ENCODE measurements around the gene SLC39A11.

GRCh38 chr17:72927146-72927545 lies 165.3 kb downstream of the SLC39A11 start:
- TF ChIP-seq, protein P1, sequence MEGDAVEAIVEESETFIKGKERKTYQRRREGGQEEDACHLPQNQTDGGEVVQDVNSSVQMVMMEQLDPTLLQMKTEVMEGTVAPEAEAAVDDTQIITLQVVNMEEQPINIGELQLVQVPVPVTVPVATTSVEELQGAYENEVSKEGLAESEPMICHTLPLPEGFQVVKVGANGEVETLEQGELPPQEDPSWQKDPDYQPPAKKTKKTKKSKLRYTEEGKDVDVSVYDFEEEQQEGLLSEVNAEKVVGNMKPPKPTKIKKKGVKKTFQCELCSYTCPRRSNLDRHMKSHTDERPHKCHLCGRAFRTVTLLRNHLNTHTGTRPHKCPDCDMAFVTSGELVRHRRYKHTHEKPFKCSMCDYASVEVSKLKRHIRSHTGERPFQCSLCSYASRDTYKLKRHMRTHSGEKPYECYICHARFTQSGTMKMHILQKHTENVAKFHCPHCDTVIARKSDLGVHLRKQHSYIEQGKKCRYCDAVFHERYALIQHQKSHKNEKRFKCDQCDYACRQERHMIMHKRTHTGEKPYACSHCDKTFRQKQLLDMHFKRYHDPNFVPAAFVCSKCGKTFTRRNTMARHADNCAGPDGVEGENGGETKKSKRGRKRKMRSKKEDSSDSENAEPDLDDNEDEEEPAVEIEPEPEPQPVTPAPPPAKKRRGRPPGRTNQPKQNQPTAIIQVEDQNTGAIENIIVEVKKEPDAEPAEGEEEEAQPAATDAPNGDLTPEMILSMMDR (IDR thresholded peaks at IDR 0.05): no peak
- no peak for TF ChIP-seq REST (IDR thresholded peaks at IDR 0.05; ENCODE audit: low read depth, low read length)
- no peak for TF ChIP-seq MAX (IDR thresholded peaks at IDR 0.05; ENCODE audit: low read depth)
- TF ChIP-seq FOSL2 (IDR thresholded peaks at IDR 0.05; ENCODE audit: borderline replicate concordance, low read depth): no peak
- TF ChIP-seq TCF12 (IDR thresholded peaks at IDR 0.05): no peak
- TF ChIP-seq, protein P2, sequence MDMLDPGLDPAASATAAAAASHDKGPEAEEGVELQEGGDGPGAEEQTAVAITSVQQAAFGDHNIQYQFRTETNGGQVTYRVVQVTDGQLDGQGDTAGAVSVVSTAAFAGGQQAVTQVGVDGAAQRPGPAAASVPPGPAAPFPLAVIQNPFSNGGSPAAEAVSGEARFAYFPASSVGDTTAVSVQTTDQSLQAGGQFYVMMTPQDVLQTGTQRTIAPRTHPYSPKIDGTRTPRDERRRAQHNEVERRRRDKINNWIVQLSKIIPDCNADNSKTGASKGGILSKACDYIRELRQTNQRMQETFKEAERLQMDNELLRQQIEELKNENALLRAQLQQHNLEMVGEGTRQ (IDR thresholded peaks at IDR 0.05; ENCODE audit: borderline replicate concordance, low read depth, low read length): no peak
- no peak for TF ChIP-seq RCOR1 (IDR thresholded peaks at IDR 0.05; ENCODE audit: low read length)
- TF ChIP-seq FOXJ3 (CRISPR knock-in tag; IDR thresholded peaks at IDR 0.05): no peak
- TF ChIP-seq POLR2AphosphoS5 (IDR thresholded peaks at IDR 0.05; ENCODE audit: low read depth, low read length): no peak
- TF ChIP-seq RAD21 (IDR thresholded peaks at IDR 0.05; ENCODE audit: low read length): no peak
